ENCODE results near the gene ZNF532.

- TF ChIP-seq POLR2AphosphoS5 (IDR thresholded peaks at IDR 0.05; ENCODE audit: low read depth) (no peak), CTCF (IDR thresholded peaks at IDR 0.05; ENCODE audit: insufficient read depth, low read length) (no peak), REST (IDR thresholded peaks at IDR 0.05; ENCODE audit: insufficient replicate concordance, low read depth) (no peak), SPI1 (IDR thresholded peaks at IDR 0.05; ENCODE audit: borderline replicate concordance, low read depth) (no peak), GABPA (IDR thresholded peaks at IDR 0.05; ENCODE audit: low read depth) (no peak)
These were observed 12.0 kb upstream of the ZNF532 start for GRCh38 chr18:58852629-58853028.

All from HL-60 (cell line).